SU-DHL-6 (cell line): ENCODE data around the gene FAM20A.

Experiments
- H2AFZ ChIP-seq: fragments of 200-600 bp; sonication (generic); 2 replicates; pipeline ENCODE4 v1.6.1; 2014; ENCODE audit warnings: low read depth, mild to moderate bottlenecking, moderate library complexity, mixed read lengths, antibody characterized with exemption, low read length; ENCODE audit not compliant: severe bottlenecking
- H3F3A ChIP-seq: fragments of 200-600 bp; shearing (Covaris generic); 2 replicates; pipeline ENCODE4 v1.6.0; 2016; ENCODE audit warnings: antibody characterized with exemption, mild to moderate bottlenecking; ENCODE audit not compliant: insufficient read depth
- H3K27ac ChIP-seq: fragments of 200-600 bp; sonication (generic); 2 replicates; pipeline ENCODE4 v1.5.1; 2016; ENCODE audit warnings: low read depth, mild to moderate bottlenecking, low read length, moderate library complexity, mixed read lengths
- H3K27me3 ChIP-seq: fragments of 200-600 bp; sonication (generic), shearing (Covaris generic); 2 replicates; pipeline ENCODE4 v1.6.0; 2014; ENCODE audit warnings: mild to moderate bottlenecking, low read length
- H3K36me3 ChIP-seq: fragments of 200-600 bp; sonication (generic); 2 replicates; pipeline ENCODE4 v1.6.1; 2014; ENCODE audit warnings: mild to moderate bottlenecking, low read length, mixed read lengths
- H3K4me2 ChIP-seq: fragments of 300-600, 200-600 bp; shearing (Covaris generic), sonication (generic); 2 replicates; pipeline ENCODE4 v1.6.0; 2014; ENCODE audit warnings: low read length, low read depth, mild to moderate bottlenecking; ENCODE audit not compliant: poor library complexity, severe bottlenecking
- H3K4me3 ChIP-seq: fragments of 200-600 bp; sonication (generic); 2 replicates; pipeline ENCODE4 v1.5.1; 2014; ENCODE audit warnings: antibody characterized with exemption, low read length, mild to moderate bottlenecking, mixed read lengths; ENCODE audit not compliant: insufficient read depth, poor library complexity, severe bottlenecking
- H3K79me2 ChIP-seq: fragments of 200-600 bp; sonication (generic); 2 replicates; pipeline ENCODE4 v1.6.1; 2014; ENCODE audit warnings: mild to moderate bottlenecking, low read length, moderate library complexity; ENCODE audit not compliant: insufficient read depth
- H3K9ac ChIP-seq: fragments of 200-600 bp; sonication (generic); 2 replicates; pipeline ENCODE4 v1.7.0; 2014; ENCODE audit warnings: mild to moderate bottlenecking, low read length
- H3K9me2 ChIP-seq: fragments of 200-600 bp; sonication (generic); replicated peaks from 2 replicates; pipeline ENCODE4 v1.6.1; 2014; ENCODE audit warnings: low read length; ENCODE audit not compliant: insufficient read depth
- H3K9me3 ChIP-seq: fragments of 200-600 bp; sonication (generic); 2 replicates; pipeline ENCODE4 v1.6.1; 2014; ENCODE audit warnings: low read length, mixed read lengths; ENCODE audit not compliant: insufficient read depth
- H4K20me1 ChIP-seq: fragments of 200-600 bp; sonication (generic); 2 replicates; pipeline ENCODE4 v1.6.1; 2014; ENCODE audit warnings: low read depth, mild to moderate bottlenecking, antibody characterized with exemption, low read length, moderate library complexity, mixed read lengths
- CTCF ChIP-seq: fragments of 200-600 bp; sonication (generic); IDR thresholded peaks from one replicate; pipeline ENCODE4 v1.5.1; 2017; ENCODE audit warnings: antibody characterized with exemption, mild to moderate bottlenecking, low read length, moderate library complexity; ENCODE audit not compliant: insufficient read depth, poor library complexity, severe bottlenecking
- EZH2phosphoT487 ChIP-seq: fragments of 200-600 bp; sonication (generic), shearing (Covaris generic); conservative IDR thresholded peaks from 2 replicates; pipeline ENCODE4 v1.6.1; 2018; ENCODE audit warnings: mild to moderate bottlenecking, antibody characterized with exemption, low read length, moderate library complexity, mixed read lengths

FAM20A gene

GRCh38 chr17:68581863-68582645 is 19.1 kb downstream of the FAM20A start:
- Histone ChIP-seq H3K9ac (no peak overlapping the region), H3F3A (no peaks in the 10 kb centered on the region), H3K9me2 (no peaks in the 10 kb centered on the region), H3K4me3 (no peak overlapping the region), H3K36me3 (no peaks in the 10 kb centered on the region), H3K27ac (no peak overlapping the region), H4K20me1 (no peaks in the 10 kb centered on the region), H3K9me3 (no peaks in the 10 kb centered on the region), H2AFZ (no peak overlapping the region), H3K4me2 (no peak overlapping the region), H3K79me2 (no peaks in the 10 kb centered on the region), H3K27me3 (no peaks in the 10 kb centered on the region)
- TF ChIP-seq CTCF = no peak
- no peak for TF ChIP-seq EZH2phosphoT487

GRCh38 chr17:68580236-68580770 is 20.9 kb downstream of the FAM20A start:
- H3K27me3 ChIP-seq = no peaks in the 10 kb centered on the region
- H3K4me2 ChIP-seq = no peak overlapping the region
- no peak overlapping the region for H2AFZ ChIP-seq
- no peaks in the 10 kb centered on the region for H3K9me2 ChIP-seq
- H3K36me3 ChIP-seq = no peaks in the 10 kb centered on the region
- no peak overlapping the region for H3K9ac ChIP-seq
- H3F3A ChIP-seq = no peaks in the 10 kb centered on the region
- no peak for TF ChIP-seq CTCF
- no peak for TF ChIP-seq EZH2phosphoT487
- no peak overlapping the region for H3K27ac ChIP-seq
- no peak overlapping the region for H3K4me3 ChIP-seq
- H3K79me2 ChIP-seq = no peaks in the 10 kb centered on the region
- H3K9me3 ChIP-seq = no peaks in the 10 kb centered on the region
- no peaks in the 10 kb centered on the region for H4K20me1 ChIP-seq

- no peaks in the 10 kb centered on the region for H3K9me2 ChIP-seq
- no peak overlapping the region for H3K9ac ChIP-seq
- no peaks in the 10 kb centered on the region for H4K20me1 ChIP-seq
- H3K36me3 ChIP-seq = no peaks in the 10 kb centered on the region
- no peaks in the 10 kb centered on the region for H3K27me3 ChIP-seq
- H3K4me2 ChIP-seq = no peak overlapping the region
- H3K4me3 ChIP-seq = no peak overlapping the region
- TF ChIP-seq CTCF (no peak), EZH2phosphoT487 (no peak)
- H3K27ac ChIP-seq = no peak overlapping the region
- no peaks in the 10 kb centered on the region for H3K79me2 ChIP-seq
- H3K9me3 ChIP-seq = no peaks in the 10 kb centered on the region
- H3F3A ChIP-seq = no peaks in the 10 kb centered on the region
- no peak overlapping the region for H2AFZ ChIP-seq
Observed at GRCh38 chr17:68579194-68579927, 21.8 kb downstream of the FAM20A start.
